HG03565 (cell line): ENCODE results near the gene MEAF6.
A peak's percentile ranks its signal among the peaks of the same experiment; 100 is the strongest.

Experiments used
- ATAC-seq: cut with Tn5 transposase; IDR thresholded peaks from one replicate; pipeline ENCODE4 v1.9.1; 2021; ENCODE audit warnings: mild to moderate bottlenecking, moderate library complexity; ENCODE audit not compliant: unreplicated experiment

Gene MEAF6

DNA sequence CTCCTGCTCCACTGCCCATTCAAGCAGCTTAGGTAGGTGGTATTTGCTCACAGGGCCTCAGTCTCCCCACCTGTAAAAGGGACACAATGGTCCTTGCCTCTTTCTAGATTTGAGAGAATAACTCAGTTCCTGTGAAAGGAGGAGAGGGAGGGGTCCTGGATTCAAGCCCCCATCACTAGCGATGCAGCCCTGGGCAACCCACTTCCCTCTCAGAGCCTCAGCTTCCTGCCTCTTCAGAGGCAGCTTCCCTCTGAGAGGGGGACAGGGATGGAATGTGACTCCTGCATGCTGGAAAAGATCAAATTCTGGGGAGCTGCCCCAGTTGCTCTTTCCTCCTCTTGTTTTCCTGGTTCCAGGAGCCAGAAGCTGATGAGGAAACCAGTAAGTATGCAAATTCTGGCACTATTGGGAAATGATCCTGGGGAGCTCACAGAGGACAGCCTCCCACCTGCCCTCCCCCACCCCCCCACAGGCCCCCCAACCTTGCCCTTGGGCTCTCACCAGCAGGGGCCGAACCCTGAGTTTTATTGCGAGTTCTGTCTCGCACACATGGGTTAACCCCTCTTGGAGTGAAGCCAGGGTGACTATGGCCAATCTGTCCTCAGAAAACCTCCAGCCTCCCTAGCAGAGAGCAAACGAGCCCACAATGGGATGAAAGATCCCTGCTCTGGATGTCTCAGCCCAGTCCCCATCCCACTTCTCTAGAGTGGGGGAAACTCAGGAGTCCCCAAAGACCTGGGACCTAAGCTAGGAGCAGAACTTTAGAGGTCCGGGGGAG, 28.5 kb downstream of the MEAF6 start:
- no peak for ATAC-seq

- ATAC-seq = no peak
These were observed 30.1 kb downstream of the MEAF6 start for GRCh38 chr1:37484325-37485051.

- ATAC-seq = no peak
These were observed 30.8 kb downstream of the MEAF6 start for GRCh38 chr1:37483785-37484184.

- no peak for ATAC-seq
These were observed 31.5 kb downstream of the MEAF6 start for GRCh38 chr1:37482796-37483744.

GRCh38 chr1:37482004-37482785, 32.4 kb downstream of the MEAF6 start:
- no peak for ATAC-seq

DNA sequence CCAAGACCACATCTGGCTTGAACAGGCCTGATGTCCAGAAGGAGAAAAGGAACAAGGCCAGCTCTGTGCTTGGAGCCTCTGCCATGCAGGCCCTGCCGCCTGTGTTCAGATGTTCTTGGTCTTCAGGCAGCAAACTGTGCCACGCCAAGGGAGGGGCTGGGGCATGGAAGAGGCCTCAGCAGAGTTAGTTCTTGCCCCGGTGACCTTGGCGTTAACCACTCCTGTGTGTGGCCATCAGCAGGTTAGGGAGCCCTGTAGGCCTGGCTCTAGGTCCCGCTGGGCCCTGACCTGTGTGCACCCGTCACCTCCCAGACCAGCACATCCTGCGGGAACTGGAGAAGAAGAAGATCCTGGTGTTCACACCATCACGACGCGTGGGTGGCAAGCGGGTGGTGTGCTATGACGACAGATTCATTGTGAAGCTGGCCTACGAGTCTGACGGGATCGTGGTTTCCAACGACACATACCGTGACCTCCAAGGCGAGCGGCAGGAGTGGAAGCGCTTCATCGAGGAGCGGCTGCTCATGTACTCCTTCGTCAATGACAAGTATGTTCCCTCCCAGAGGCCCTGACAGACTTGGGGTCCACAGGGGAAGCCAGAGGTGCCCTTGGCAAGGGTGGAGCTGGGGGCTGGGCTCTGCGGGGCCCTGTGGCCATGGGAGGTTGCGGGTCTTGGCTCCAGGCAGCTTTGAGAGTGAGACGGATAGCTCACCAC, 33.1 kb downstream of the MEAF6 start:
- ATAC-seq = no peak

- no peak for ATAC-seq
These were observed 33.8 kb downstream of the MEAF6 start for GRCh38 chr1:37480581-37481288.

DNA sequence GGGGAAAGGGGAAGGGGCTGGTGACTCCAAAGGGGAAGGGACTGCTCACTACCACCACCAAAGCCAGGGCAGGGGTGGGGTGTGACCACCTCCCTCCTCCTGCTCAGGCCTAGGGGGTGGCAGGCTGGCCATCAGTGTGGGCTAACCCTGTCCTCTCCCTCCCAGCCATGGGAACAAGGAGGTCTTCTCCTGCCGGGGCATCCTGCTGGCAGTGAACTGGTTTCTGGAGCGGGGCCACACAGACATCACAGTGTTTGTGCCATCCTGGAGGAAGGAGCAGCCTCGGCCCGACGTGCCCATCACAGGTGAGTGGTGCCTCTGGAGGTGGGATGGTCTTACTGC, 34.5 kb downstream of the MEAF6 start:
- no peak for ATAC-seq

GRCh38 chr1:37479255-37480124, 35.1 kb downstream of the MEAF6 start:
- peak; percentile 33 for ATAC-seq

DNA sequence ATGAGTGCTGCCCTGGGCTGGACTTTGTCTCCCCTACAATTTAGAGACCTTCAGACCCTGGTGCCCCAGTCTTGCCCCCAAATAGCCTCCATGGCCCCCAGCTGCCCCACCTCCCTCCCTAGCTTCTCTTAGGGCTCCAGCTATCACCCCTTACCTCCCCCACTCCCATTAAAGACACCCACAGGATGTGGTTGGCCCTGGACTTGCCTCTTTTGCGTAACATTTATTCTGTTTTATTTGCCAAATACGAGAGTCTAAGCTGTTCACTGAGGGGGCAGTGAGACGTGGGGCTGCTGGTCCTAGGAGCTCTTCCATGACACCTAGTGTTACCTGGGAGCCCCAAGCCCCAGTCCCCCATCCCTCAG, 35.7 kb downstream of the MEAF6 start:
- ATAC-seq = no peak

- no peak for ATAC-seq
These were observed 36.1 kb downstream of the MEAF6 start for GRCh38 chr1:37478451-37478881.

DNA sequence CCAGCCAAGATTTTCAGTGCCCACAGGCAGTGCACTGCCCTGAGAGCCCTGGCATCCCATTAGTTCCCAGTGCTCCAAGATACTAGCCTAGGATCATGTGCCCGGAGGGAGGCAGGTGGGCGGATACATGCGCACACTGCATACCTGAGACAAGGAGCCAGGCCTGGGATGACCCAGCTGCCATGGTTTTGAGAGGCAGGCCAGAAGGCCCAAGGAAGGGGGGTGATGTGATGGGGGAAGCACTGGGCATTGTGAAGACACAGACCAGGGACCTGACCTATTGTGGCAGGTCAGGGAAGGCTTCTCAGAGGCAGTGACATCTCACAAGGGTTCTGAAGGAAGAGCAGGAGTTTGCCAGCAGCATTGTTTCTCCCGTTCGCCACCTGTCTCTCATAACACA, 36.6 kb downstream of the MEAF6 start:
- no peak for ATAC-seq

- ATAC-seq = peak; percentile 31
These were observed 37.2 kb downstream of the MEAF6 start for GRCh38 chr1:37477198-37477931.

DNA sequence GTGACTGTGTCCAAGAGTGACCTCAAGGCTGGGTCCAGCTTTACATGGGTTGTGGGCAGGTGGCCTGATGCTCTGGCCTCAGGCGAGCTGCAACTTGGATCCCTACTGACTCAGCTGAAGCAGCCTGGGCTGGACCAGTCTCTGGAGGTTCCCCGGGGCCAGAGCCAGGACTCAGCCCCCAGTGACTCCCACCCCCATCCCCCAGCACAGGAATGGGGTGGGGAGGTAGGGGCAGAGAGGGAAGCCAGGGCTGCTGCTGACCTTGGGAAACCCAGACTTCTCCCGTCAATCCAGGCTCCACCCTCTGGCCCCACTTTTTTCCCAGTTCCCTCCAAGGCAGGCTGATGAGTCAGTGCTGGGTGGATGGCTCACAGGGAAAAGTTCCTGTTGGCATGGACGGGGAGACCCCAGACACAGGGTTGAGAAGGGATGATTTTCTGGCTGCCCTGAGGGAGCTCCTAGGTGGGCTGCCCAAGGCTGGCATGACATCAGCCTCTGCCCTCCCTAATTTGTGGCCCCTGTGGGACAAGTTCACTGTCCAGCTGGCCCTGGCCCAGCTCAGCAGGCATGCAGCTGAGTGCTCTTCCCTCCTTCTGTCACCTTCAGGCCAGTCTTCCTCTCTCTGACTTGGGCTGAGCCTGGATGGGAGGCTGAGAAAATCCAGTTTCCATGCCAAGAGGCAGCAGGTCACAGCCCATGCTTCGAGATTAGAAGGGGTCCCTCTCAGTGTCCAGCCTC, 37.9 kb downstream of the MEAF6 start:
- ATAC-seq = no peak

- no peak for ATAC-seq
These were observed 38.5 kb downstream of the MEAF6 start for GRCh38 chr1:37476087-37476452.

DNA sequence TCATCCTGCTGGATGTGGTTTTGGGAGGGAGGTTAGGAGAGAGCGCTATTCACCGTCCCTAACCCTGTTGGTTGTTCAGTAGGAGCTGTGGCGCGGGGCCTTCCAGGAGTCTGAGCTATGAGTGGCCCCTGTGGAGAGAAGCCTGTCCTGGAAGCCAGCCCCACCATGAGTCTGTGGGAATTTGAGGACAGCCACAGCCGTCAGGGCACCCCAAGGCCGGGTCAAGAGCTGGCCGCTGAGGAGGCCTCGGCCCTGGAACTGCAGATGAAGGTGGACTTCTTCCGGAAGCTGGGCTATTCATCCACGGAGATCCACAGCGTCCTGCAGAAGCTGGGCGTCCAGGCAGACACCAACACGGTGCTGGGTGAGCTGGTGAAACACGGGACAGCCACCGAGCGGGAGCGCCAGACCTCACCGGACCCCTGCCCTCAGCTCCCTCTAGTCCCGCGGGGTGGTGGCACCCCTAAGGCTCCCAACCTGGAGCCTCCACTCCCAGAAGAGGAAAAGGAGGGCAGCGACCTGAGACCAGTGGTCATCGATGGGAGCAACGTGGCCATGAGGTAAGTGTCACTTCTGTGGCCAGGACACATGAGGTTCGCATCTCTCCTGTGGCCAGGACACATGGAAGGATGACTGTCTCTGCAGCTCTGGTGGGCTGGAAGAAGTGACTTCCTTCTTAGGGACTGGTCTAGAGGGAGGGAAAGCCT, 39.0 kb downstream of the MEAF6 start:
- no peak for ATAC-seq
